ENCODE data around the gene NEUROG1.

DNA sequence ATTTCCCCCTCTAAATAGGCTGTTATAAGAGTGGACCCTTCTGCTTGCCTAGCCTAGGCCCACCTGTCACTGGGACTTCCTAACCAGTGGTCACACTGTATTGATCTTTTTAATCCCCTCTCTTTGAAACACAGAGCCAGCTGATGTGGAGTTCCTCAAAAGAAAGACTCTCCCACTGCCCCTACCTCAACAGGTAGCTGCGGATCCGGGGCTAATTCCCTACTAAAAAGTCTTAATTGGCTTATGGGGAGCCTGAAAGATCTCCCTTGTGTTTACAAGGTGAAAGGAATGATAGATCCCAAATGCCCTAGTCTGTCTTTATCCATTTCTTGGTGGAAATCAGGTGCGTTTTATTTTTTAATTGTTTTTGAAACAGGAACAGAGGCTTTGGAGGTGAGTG lies 2.0 kb downstream of the NEUROG1 start:
- TF ChIP-seq POLR2A (IDR thresholded peaks at IDR 0.05; ENCODE audit: low read depth, low read length) (no peak), POLR2AphosphoS5 (IDR thresholded peaks at IDR 0.05; ENCODE audit: low read depth, low read length) (no peak), TAF1 (IDR thresholded peaks at IDR 0.05; ENCODE audit: low read depth, low read length) (no peak), SPI1 (IDR thresholded peaks at IDR 0.05; ENCODE audit: low read depth, low read length) (no peak)
